K562 (cell line): ENCODE data around the gene IL10RB. TPM values are rescaled to one million over a fixed set of nuclear protein-coding genes. Genes with fewer than 3 reads are reported as not detected.
A peak's percentile ranks its signal among the peaks of the same experiment; 100 is the strongest.

Source experiments
- ATAC-seq: fragments of 200-7000 bp; cut with Tn5 transposase; 3 replicates; pipeline ENCODE4 v1.9.1; 2020; ENCODE audit warnings: moderate library complexity
- BruUV-seq: library from RNA; stranded (reverse); fragments of 400-500 nt; replicated peaks from 2 replicates; lab custom pipeline; 2021; lab: Mats Ljungman, UMichigan
- CTCF ChIA-PET: fragments of 300-600 bp; formaldehyde crosslinking; extraction: SDS; loops from one replicate; lab custom pipeline; 2021; ENCODE audit warnings: low intra/inter-chr PET ratio; lab: Yijun Ruan, JAX
- POLR2A ChIA-PET: fragments of 300-600, 350-650 bp; sonication (Branson Sonifier 250); formaldehyde crosslinking; extraction: SDS; loops from one replicate; lab custom pipeline; 2021; ENCODE audit warnings: antibody characterized with exemption, inconsistent platforms; lab: Yijun Ruan, JAX
- DNase-seq, 4 experiments: peaks; one replicate each; pipeline versions ENCODE4 v3.0.0 to v3.0.0-alpha.2; 2011 to 2018; ENCODE audit warnings: low spot score in 3 of 4, mixed read lengths in 3 of 4; ENCODE audit errors: extremely low read depth in 1 of 4
- FAIRE-seq: peaks from 2 replicates; lab custom pipeline; 2011; peaks lifted over from hg19 to GRCh38; lab: Jason Lieb, UNC
- H2AFZ ChIP-seq: 2 replicates; pipeline ENCODE4 v1.6.0; 2011; ENCODE audit warnings: low read depth, low read length, control low read depth, inconsistent platforms
- H3K27ac ChIP-seq: fragments of 200-600 bp; 3 replicates; pipeline ENCODE4 v1.8.0; 2011; ENCODE audit warnings: low read depth, mild to moderate bottlenecking, control low read depth, inconsistent platforms, low read length, moderate library complexity, mixed read lengths; ENCODE audit errors: extremely low read depth
- H3K27me3 ChIP-seq, 2 experiments: fragments of 300-600 bp in 1 of 2; 2 replicates in 1 of 2; 3 replicates in 1 of 2; pipeline versions ENCODE4 v1.6.0 to v1.8.0; 2011; ENCODE audit warnings: inconsistent platforms in 2 of 2, low read length in 2 of 2, mild to moderate bottlenecking in 1 of 2, mixed read lengths in 1 of 2, moderate library complexity in 1 of 2; ENCODE audit not compliant: control insufficient read depth in 2 of 2, insufficient read depth in 2 of 2
- H3K36me3 ChIP-seq: fragments of 300-600 bp; 3 replicates; pipeline ENCODE4 v1.8.0; 2011; ENCODE audit warnings: mild to moderate bottlenecking, low read length, inconsistent platforms; ENCODE audit not compliant: control insufficient read depth, insufficient read depth
- H3K4me1 ChIP-seq, 2 experiments: fragments of 200-600 bp in 1 of 2; replicated peaks in 1 of 2; 2 replicates in 1 of 2; 3 replicates in 1 of 2; pipeline versions ENCODE4 v1.5.1 to v1.8.0; 2011; ENCODE audit warnings: inconsistent platforms in 2 of 2, low read length in 2 of 2, mild to moderate bottlenecking in 1 of 2, mixed read lengths in 1 of 2, moderate library complexity in 1 of 2; ENCODE audit not compliant: control insufficient read depth in 2 of 2, insufficient read depth in 2 of 2
- H3K4me2 ChIP-seq: 2 replicates; pipeline ENCODE4 v1.6.1; 2011; ENCODE audit warnings: low read length, control low read depth, inconsistent platforms, mixed read lengths; ENCODE audit not compliant: insufficient read depth
- H3K4me3 ChIP-seq: fragments of 200-600 bp; sonication (generic), shearing (Covaris generic); 2 replicates; pipeline ENCODE4 v1.5.1; 2016; ENCODE audit warnings: control low read depth, inconsistent platforms
- H3K79me2 ChIP-seq: fragments of 200-600 bp; 3 replicates; pipeline ENCODE4 v1.8.0; 2011; ENCODE audit warnings: low read length, inconsistent platforms; ENCODE audit not compliant: control insufficient read depth, insufficient read depth
- H3K9ac ChIP-seq, 2 experiments: 2 replicates each; pipeline versions ENCODE4 v1.6.0 to v1.6.1; 2011; ENCODE audit warnings: low read depth in 2 of 2, low read length in 2 of 2, control low read depth in 1 of 2, inconsistent platforms in 1 of 2, mild to moderate bottlenecking in 1 of 2, mixed read lengths in 1 of 2; ENCODE audit not compliant: insufficient read depth in 1 of 2
- H3K9me1 ChIP-seq: one replicate; pipeline ENCODE4 v1.6.0; 2011; ENCODE audit warnings: inconsistent platforms, mild to moderate bottlenecking, low read length, moderate library complexity; ENCODE audit not compliant: control insufficient read depth, insufficient read depth
- H3K9me3 ChIP-seq: replicated peaks from 2 replicates; pipeline ENCODE4 v1.5.1; 2011; ENCODE audit warnings: low read depth, low read length, inconsistent platforms; ENCODE audit not compliant: control insufficient read depth, insufficient read depth
- H4K20me1 ChIP-seq: replicated peaks from 2 replicates; pipeline ENCODE4 v1.6.1; 2011; ENCODE audit warnings: low read length, inconsistent platforms, mixed read lengths; ENCODE audit not compliant: control insufficient read depth, insufficient read depth
- ARNT ChIP-seq, 2 experiments: fragments of 450-650 bp; IDR thresholded peaks; 2 replicates each; pipeline ENCODE4 v1.6.1; 2016; ENCODE audit warnings: mild to moderate bottlenecking in 1 of 2
- CEBPG ChIP-seq, 3 experiments: fragments of 200-800 bp in 1 of 3; sonication (Bioruptor generic) in 1 of 3; sonication (generic) in 1 of 3; formaldehyde crosslinking in 1 of 3; IDR thresholded peaks in 2 of 3; conservative IDR thresholded peaks in 1 of 3; 2 replicates each; pipeline versions ENCODE4 v1.6.1 to v1.8.0; 2016 to 2022; ENCODE audit warnings: missing compliant biosample characterization in 2 of 3, missing genetic modification characterization in 2 of 3, mild to moderate bottlenecking in 1 of 3, missing genetic modification reagents in 1 of 3
- MAFF ChIP-seq: IDR thresholded peaks from 2 replicates; pipeline ENCODE4 v1.6.1; 2012; ENCODE audit warnings: low read length, improper control_type of control experiment
- MTA3 ChIP-seq: fragments of 450-650 bp; formaldehyde crosslinking; IDR thresholded peaks from 2 replicates; pipeline ENCODE4 v1.6.1; 2017; ENCODE audit warnings: mild to moderate bottlenecking, borderline replicate concordance
- MYBL2 ChIP-seq, 2 experiments: fragments of 450-650 bp in 1 of 2; sonication (generic) in 1 of 2; formaldehyde crosslinking in 1 of 2; IDR thresholded peaks; 2 replicates each; pipeline versions ENCODE4 v1.6.1 to v1.8.1; 2017 to 2022; ENCODE audit warnings: borderline replicate concordance in 1 of 2, inconsistent platforms in 1 of 2, low read depth in 1 of 2, mild to moderate bottlenecking in 1 of 2, missing genetic modification reagents in 1 of 2, moderate library complexity in 1 of 2
- NELFE ChIP-seq: IDR thresholded peaks from 2 replicates; pipeline ENCODE4 v1.6.1; 2011; ENCODE audit warnings: mild to moderate bottlenecking; ENCODE audit not compliant: insufficient read depth, insufficient read length
- PCBP2 ChIP-seq: fragments of 200-400 bp; formaldehyde crosslinking; IDR thresholded peaks from 2 replicates; pipeline ENCODE4 v1.6.1; 2018; ENCODE audit warnings: low read length, low read depth, mild to moderate bottlenecking, moderate library complexity; ENCODE audit not compliant: poor library complexity, severe bottlenecking
- SPI1 ChIP-seq: IDR thresholded peaks from 2 replicates; pipeline ENCODE4 v1.6.1; 2011; ENCODE audit warnings: low read depth, low read length, control low read depth, borderline replicate concordance
- TEAD1 ChIP-seq, 2 experiments: fragments of 450-650 bp in 1 of 2; sonication (generic) in 1 of 2; formaldehyde crosslinking; IDR thresholded peaks; 2 replicates each; pipeline versions ENCODE4 v1.4.0 to v1.8.0; 2020 to 2022; ENCODE audit warnings: mild to moderate bottlenecking in 2 of 2, missing genetic modification reagents in 1 of 2
- ZC3H11A ChIP-seq: IDR thresholded peaks from 2 replicates; pipeline ENCODE4 v1.6.1; 2012; ENCODE audit warnings: low read depth, low read length, improper control_type of control experiment
- ZNF551 ChIP-seq: fragments of 250-450 bp; sonication (Bioruptor Pico); IDR thresholded peaks from 2 replicates; pipeline ENCODE4 v1.5.0; 2021; ENCODE audit warnings: mild to moderate bottlenecking, moderate library complexity
- ZNF77 ChIP-seq: fragments of 250-450 bp; sonication (Bioruptor Pico); IDR thresholded peaks from 2 replicates; pipeline ENCODE4 v1.5.0; 2020
- WGBS: fragments of 100-300 bp; shearing (Covaris generic); methylation state at CpG from one replicate; pipeline ENCODE4 v1.1.6; 2016; ENCODE audit warnings: low coverage, mixed read lengths; ENCODE audit not compliant: insufficient coverage; ENCODE audit errors: missing lambda C conversion rate; 5-methylcytosine and 5-hydroxymethylcytosine counted together
- in situ Hi-C: fragments of 300-500 bp; cut with MboI; formaldehyde crosslinking; loops from 4 replicates; pipeline ENCODE4 v1.15.0; 2018; ENCODE audit warnings: inconsistent platforms, mixed read lengths
- intact Hi-C: fragments of 100-400 bp; cut with micrococcal nuclease; formaldehyde crosslinking; loops from 2 replicates; pipeline ENCODE4 v1.14.2; 2022
- polyA plus RNA-seq, 8 experiments: library from polyadenylated mRNA; depleted of rRNA in 4 of 8; stranded (reverse) in 5 of 8; unstranded in 3 of 8; fragments of >200 nt; fragmentation: Nextera tagmentation in 2 of 8; fragmentation: Illumina TruSeq in 1 of 8; extraction: Ambion mirVana in 2 of 8; extraction: Trizol in 1 of 8; gene quantifications; 2 replicates each; pipeline versions ENCODE4 v1.2.1 to v1.2.3, GENCODE V29; 2011 to 2014; ENCODE audit warnings: inconsistent platforms in 1 of 8, missing spikeins in 1 of 8
- total RNA-seq, 7 experiments: library from RNA; depleted of rRNA in 6 of 7; stranded (reverse); fragments of >200 nt in 6 of 7; fragmentation: Illumina TruSeq in 2 of 7; extraction: Trizol in 2 of 7; gene quantifications; 2 replicates each; pipeline versions ENCODE4 v1.2.1 to v1.2.3, GENCODE V29; 2011 to 2021; ENCODE audit warnings: low replicate concordance in 1 of 7
- TF ChIP-seq, protein P1 (sequence below): fragments of 250-450 bp; sonication (Bioruptor Pico); IDR thresholded peaks from 2 replicates; pipeline ENCODE4 v1.4.0; 2020
- TF ChIP-seq, protein P2 (sequence below): fragments of 200-800 bp; sonication (Bioruptor generic); IDR thresholded peaks from 2 replicates; pipeline ENCODE4 v1.6.1; 2017; ENCODE audit warnings: missing genetic modification characterization, missing compliant biosample characterization
- TF ChIP-seq, protein P3 (sequence below): fragments of 250-450 bp; sonication (Bioruptor Pico); IDR thresholded peaks from 2 replicates; pipeline ENCODE4 v1.9.0; 2021; ENCODE audit warnings: mild to moderate bottlenecking, inconsistent platforms
- TF ChIP-seq, protein P4 (sequence below): sonication (generic); formaldehyde crosslinking; IDR thresholded peaks from 2 replicates; pipeline ENCODE4 v1.8.1; 2022; ENCODE audit warnings: missing genetic modification reagents

The IL10RB gene
- total and polyA plus RNA-seq, 9 of the 15 experiments (the other 6 are each of a cell fraction or from before 2014, with no cell fraction given): 10.9 to 33.8 (median 23.0) TPM

DNA sequence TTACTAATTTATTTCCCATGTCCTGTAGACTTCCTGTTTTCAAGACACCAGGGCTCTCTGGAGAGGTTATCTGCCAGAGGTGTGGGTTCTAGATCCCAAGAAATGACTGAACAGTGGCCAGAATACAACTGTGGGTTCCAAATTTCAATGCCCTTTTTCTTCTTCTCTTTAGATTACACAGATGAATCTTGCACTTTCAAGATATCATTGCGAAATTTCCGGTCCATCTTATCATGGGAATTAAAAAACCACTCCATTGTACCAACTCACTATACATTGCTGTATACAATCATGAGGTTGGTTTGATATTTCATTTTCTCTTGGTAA, 21.4 kb upstream of the IL10RB start:
- Histone ChIP-seq H2AFZ (no peak overlapping the region), H3K9me1 (no peaks in the 10 kb centered on the region), H3K4me2 (no peak overlapping the region), H3K27ac (no peak overlapping the region), H4K20me1 (no peaks in the 10 kb centered on the region), H3K4me1 (no peaks in the 10 kb centered on the region; a peak in 1 of 5 replicates), H3K9ac (no peak overlapping the region), H3K36me3 (peaks cover 61% of the 10 kb centered on the region), H3K27me3 (no peaks in the 10 kb centered on the region), H3K9me3 (no peaks in the 10 kb centered on the region), H3K4me3 (no peak overlapping the region), H3K79me2 (no peaks in the 10 kb centered on the region)
- no peak for ATAC-seq
- BruUV-seq: no TSS peak
- no peak for FAIRE-seq
- intact Hi-C loops: no loop called here
- in situ Hi-C loops: no loop called here
- 100% methylated on average over 2 of the region's 2 CpGs for WGBS
- DNase-seq: no peak
- POLR2A ChIA-PET: no interaction called here
- CTCF ChIA-PET: no interaction called here
- TF ChIP-seq ZC3H11A: no peak
- TF ChIP-seq, protein P1, sequence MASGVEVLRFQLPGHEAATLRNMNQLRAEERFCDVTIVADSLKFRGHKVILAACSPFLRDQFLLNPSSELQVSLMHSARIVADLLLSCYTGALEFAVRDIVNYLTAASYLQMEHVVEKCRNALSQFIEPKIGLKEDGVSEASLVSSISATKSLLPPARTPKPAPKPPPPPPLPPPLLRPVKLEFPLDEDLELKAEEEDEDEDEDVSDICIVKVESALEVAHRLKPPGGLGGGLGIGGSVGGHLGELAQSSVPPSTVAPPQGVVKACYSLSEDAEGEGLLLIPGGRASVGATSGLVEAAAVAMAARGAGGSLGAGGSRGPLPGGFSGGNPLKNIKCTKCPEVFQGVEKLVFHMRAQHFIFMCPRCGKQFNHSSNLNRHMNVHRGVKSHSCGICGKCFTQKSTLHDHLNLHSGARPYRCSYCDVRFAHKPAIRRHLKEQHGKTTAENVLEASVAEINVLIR (CRISPR knock-in tag): no peak
- peak; percentile 62; the same call in 1 of the 2 replicates for TF ChIP-seq SPI1
- TF ChIP-seq MYBL2 (IDR thresholded peaks at IDR 0.05; ENCODE audit: low read depth): no peak
- no peak for TF ChIP-seq MYBL2 (CRISPR knock-in tag; IDR thresholded peaks at IDR 0.05; ENCODE audit: borderline replicate concordance)
- no peak for TF ChIP-seq MTA3
- TF ChIP-seq, protein P2, sequence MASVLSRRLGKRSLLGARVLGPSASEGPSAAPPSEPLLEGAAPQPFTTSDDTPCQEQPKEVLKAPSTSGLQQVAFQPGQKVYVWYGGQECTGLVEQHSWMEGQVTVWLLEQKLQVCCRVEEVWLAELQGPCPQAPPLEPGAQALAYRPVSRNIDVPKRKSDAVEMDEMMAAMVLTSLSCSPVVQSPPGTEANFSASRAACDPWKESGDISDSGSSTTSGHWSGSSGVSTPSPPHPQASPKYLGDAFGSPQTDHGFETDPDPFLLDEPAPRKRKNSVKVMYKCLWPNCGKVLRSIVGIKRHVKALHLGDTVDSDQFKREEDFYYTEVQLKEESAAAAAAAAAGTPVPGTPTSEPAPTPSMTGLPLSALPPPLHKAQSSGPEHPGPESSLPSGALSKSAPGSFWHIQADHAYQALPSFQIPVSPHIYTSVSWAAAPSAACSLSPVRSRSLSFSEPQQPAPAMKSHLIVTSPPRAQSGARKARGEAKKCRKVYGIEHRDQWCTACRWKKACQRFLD (CRISPR knock-in tag): no peak
- no peak for TF ChIP-seq ZNF77
- TF ChIP-seq, protein P3, sequence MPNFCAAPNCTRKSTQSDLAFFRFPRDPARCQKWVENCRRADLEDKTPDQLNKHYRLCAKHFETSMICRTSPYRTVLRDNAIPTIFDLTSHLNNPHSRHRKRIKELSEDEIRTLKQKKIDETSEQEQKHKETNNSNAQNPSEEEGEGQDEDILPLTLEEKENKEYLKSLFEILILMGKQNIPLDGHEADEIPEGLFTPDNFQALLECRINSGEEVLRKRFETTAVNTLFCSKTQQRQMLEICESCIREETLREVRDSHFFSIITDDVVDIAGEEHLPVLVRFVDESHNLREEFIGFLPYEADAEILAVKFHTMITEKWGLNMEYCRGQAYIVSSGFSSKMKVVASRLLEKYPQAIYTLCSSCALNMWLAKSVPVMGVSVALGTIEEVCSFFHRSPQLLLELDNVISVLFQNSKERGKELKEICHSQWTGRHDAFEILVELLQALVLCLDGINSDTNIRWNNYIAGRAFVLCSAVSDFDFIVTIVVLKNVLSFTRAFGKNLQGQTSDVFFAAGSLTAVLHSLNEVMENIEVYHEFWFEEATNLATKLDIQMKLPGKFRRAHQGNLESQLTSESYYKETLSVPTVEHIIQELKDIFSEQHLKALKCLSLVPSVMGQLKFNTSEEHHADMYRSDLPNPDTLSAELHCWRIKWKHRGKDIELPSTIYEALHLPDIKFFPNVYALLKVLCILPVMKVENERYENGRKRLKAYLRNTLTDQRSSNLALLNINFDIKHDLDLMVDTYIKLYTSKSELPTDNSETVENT: no peak
- no peak for TF ChIP-seq MAFF
- TF ChIP-seq, protein P4, sequence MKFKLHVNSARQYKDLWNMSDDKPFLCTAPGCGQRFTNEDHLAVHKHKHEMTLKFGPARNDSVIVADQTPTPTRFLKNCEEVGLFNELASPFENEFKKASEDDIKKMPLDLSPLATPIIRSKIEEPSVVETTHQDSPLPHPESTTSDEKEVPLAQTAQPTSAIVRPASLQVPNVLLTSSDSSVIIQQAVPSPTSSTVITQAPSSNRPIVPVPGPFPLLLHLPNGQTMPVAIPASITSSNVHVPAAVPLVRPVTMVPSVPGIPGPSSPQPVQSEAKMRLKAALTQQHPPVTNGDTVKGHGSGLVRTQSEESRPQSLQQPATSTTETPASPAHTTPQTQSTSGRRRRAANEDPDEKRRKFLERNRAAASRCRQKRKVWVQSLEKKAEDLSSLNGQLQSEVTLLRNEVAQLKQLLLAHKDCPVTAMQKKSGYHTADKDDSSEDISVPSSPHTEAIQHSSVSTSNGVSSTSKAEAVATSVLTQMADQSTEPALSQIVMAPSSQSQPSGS: no peak
- no peak for TF ChIP-seq ARNT (IDR thresholded peaks at IDR 0.05)
- no peak for TF ChIP-seq TEAD1 (CRISPR knock-in tag; IDR thresholded peaks at IDR 0.05)
- no peak for TF ChIP-seq ZNF551
- no peak for TF ChIP-seq NELFE
- no peak for TF ChIP-seq PCBP2
- no peak for TF ChIP-seq CEBPG (CRISPR knock-in tag; IDR thresholded peaks at IDR 0.05)
- TF ChIP-seq CEBPG (tag; conservative IDR thresholded peaks at IDR 0.05 in 1 of 2, IDR thresholded peaks at IDR 0.05 in 1 of 2): peak; percentile 58 to 62
